Parathyroid adenoma (tissue), 2 donors: ENCODE measurements around the gene ACTN1.

Experiments
- H2AFZ ChIP-seq: fragments of 300-600 bp; sonication (generic); one replicate; pipeline ENCODE4 v1.7.0; 2017; ENCODE audit warnings: antibody characterized with exemption, mild to moderate bottlenecking
- H3K27ac ChIP-seq: fragments of 300-600 bp; sonication (generic); one replicate; pipeline ENCODE4 v1.7.0; 2017
- H3K27me3 ChIP-seq: fragments of 300-600 bp; sonication (generic); one replicate; pipeline ENCODE4 v1.7.0; 2017; ENCODE audit warnings: low read length; ENCODE audit not compliant: control insufficient read depth, insufficient read depth
- H3K36me3 ChIP-seq: fragments of 300-600 bp; sonication (generic); one replicate; pipeline ENCODE4 v1.7.0; 2017; ENCODE audit warnings: low read length; ENCODE audit not compliant: control insufficient read depth, insufficient read depth
- H3K4me1 ChIP-seq: fragments of 300-600 bp; sonication (generic); one replicate; pipeline ENCODE4 v1.7.0; 2017; ENCODE audit warnings: control low read depth
- H3K4me2 ChIP-seq: fragments of 300-600 bp; sonication (generic); one replicate; pipeline ENCODE4 v1.7.0; 2017; ENCODE audit warnings: low read length
- H3K4me3 ChIP-seq: fragments of 300-600 bp; sonication (generic); one replicate; pipeline ENCODE4 v1.7.0; 2017; ENCODE audit warnings: low read depth, low read length
- H3K79me2 ChIP-seq: fragments of 300-600 bp; sonication (generic); one replicate; pipeline ENCODE4 v1.7.0; 2017; ENCODE audit warnings: control low read depth
- H3K9ac ChIP-seq: fragments of 300-600 bp; sonication (generic); one replicate; pipeline ENCODE4 v1.7.0; 2017; ENCODE audit warnings: mild to moderate bottlenecking
- H3K9me3 ChIP-seq: fragments of 300-600 bp; sonication (generic); one replicate; pipeline ENCODE4 v1.7.0; 2017; ENCODE audit warnings: low read length; ENCODE audit not compliant: control insufficient read depth
- TF ChIP-seq, protein P1 (sequence below): fragments of 300-600 bp; sonication (generic); IDR thresholded peaks from one replicate; pipeline ENCODE4 v1.7.0; 2017; ENCODE audit warnings: antibody characterized with exemption, mild to moderate bottlenecking
- donor health status: primary hyperparathyroidism.

Gene ACTN1

DNA sequence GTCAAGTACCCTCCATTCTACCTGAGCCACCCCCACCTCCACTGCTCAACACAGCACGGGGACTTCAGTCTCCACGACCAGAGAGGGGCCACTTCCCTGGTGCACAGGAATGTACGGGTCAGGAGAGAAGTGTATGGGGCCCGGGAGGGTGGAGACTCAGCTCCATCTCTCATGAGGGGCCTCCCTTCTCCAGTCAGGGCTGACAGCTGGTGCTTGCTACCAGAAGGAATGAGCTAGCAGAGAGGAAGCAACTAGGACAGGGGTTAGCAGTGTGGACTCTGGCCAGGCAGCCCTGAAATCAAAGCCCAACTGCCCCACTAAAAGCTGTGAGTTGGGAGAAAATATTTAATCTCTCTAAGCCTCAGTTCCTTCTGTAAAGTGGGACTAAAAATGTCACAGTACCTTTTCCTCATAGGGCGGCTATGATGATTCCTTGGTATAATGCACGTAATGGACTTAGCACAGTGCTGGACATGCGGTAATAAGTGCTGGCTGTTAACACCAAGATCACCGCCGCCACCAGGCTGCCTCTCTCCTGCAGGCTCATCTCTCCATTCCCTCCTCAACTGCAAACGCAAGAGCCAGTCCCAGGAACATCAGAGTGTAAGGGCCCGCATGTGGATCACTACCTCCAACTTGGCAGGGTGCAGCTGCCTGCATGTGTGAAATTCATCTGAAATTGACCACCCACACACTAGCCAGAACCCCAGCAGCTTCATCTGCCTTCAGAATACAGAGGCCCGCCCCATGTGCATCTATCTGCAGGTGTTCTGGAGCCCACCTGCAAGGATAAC lies 14.6 kb downstream of the ACTN1 start:
- peaks cover 5% of the 10 kb centered on the region for H3K4me1 ChIP-seq
- no peaks in the 10 kb centered on the region for H3K9me3 ChIP-seq
- H2AFZ ChIP-seq = no peak overlapping the region
- no peak overlapping the region for H3K9ac ChIP-seq
- H3K4me3 ChIP-seq = no peak overlapping the region
- TF ChIP-seq, protein P1, sequence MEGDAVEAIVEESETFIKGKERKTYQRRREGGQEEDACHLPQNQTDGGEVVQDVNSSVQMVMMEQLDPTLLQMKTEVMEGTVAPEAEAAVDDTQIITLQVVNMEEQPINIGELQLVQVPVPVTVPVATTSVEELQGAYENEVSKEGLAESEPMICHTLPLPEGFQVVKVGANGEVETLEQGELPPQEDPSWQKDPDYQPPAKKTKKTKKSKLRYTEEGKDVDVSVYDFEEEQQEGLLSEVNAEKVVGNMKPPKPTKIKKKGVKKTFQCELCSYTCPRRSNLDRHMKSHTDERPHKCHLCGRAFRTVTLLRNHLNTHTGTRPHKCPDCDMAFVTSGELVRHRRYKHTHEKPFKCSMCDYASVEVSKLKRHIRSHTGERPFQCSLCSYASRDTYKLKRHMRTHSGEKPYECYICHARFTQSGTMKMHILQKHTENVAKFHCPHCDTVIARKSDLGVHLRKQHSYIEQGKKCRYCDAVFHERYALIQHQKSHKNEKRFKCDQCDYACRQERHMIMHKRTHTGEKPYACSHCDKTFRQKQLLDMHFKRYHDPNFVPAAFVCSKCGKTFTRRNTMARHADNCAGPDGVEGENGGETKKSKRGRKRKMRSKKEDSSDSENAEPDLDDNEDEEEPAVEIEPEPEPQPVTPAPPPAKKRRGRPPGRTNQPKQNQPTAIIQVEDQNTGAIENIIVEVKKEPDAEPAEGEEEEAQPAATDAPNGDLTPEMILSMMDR = no peak
- peaks cover 2% of the 10 kb centered on the region for H3K79me2 ChIP-seq
- H3K4me2 ChIP-seq = no peak overlapping the region
- H3K27me3 ChIP-seq = no peaks in the 10 kb centered on the region
- H3K27ac ChIP-seq = no peak overlapping the region
- no peaks in the 10 kb centered on the region for H3K36me3 ChIP-seq

DNA sequence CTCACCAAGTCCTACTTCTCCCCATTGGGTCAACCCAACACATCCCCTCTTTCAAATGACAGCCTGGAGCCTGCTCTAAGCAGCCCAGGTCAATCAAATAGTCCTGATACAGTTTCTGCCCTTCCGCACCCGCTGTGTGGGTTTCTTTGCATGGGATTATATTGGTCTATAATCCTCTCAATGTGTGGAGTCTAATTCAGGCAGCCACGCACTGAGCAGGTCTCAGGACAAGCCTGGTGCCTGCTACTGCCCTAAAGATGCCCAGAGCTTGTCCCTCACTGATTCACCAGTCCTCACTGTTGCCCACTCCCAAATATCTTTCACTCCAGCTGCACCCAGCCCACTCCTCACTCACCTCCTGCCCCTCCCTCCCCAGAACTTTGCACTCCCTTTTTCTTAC lies 16.4 kb downstream of the ACTN1 start:
- Histone ChIP-seq H3K4me1 (peaks cover 5% of the 10 kb centered on the region), H3K27me3 (no peaks in the 10 kb centered on the region), H3K9ac (no peak overlapping the region), H3K4me2 (no peak overlapping the region), H3K36me3 (no peaks in the 10 kb centered on the region), H3K9me3 (no peaks in the 10 kb centered on the region), H3K27ac (no peak overlapping the region), H3K4me3 (no peak overlapping the region), H3K79me2 (peaks cover 2% of the 10 kb centered on the region), H2AFZ (no peak overlapping the region)
- TF ChIP-seq, protein P1 = no peak

DNA sequence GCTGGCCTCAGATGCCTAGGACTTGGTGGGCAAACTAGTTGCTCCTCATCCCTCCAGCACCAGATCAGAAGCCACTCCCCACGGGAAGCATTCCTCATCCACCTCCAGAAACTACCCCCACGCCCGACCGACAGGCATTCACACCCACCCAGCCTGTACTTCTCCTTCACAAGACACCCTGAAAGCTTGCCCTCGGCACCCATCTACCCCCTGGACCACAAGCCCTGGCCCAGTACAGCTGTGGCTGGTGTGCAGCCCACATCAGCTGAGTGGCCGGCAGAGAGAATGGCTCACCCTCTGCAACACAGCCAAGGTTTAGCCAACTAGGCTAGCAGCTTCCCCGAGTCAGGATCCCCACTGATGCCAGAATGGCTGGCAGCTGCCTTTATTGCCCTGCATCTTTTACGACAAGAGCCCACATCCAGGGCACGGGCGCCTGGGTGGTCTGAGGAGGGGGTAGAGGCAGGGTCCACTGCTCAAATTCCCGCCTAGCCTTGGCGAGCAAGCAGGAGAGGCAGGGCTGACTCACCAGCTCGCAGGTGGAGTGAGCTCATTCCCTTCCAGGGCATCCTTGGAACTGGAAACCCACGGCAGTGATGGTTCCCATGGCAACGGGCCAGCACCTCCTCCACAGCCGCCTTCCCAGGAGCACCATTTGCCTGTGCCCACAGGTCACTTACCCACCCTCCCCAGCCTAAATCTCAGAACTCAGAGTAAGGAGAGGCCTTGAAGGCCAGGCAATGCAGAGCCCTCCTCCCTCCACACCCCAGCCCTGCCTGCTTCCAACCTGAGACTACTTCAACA lies 17.1 kb downstream of the ACTN1 start:
- H3K27me3 ChIP-seq = no peaks in the 10 kb centered on the region
- H3K79me2 ChIP-seq = peaks cover 2% of the 10 kb centered on the region
- H3K4me1 ChIP-seq = peaks cover 4% of the 10 kb centered on the region
- no peak overlapping the region for H3K4me2 ChIP-seq
- H3K4me3 ChIP-seq = no peak overlapping the region
- no peak overlapping the region for H3K9ac ChIP-seq
- H3K36me3 ChIP-seq = no peaks in the 10 kb centered on the region
- no peak overlapping the region for H3K27ac ChIP-seq
- no peaks in the 10 kb centered on the region for H3K9me3 ChIP-seq
- H2AFZ ChIP-seq = no peak overlapping the region
- TF ChIP-seq, protein P1 = no peak

DNA sequence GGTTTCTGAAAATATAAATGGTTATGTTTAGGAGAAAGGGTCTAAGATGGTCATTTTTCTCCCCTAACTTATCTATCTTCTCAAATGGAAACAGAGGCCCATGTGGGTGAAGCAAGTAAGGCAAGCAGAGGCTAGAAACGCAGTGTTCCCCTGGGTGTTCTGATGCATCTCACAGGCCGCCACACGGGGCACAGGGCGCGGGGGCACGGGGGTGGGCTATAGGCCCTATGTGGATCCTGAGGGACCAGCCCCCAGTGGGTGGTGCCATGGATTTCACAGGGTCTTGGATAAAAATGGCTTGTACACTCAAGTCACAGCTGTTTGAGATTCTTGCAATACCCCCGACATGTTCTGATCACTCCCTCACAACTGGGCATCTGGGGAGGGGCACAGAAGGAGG lies 17.7 kb downstream of the ACTN1 start:
- H3K27ac ChIP-seq = no peak overlapping the region
- no peaks in the 10 kb centered on the region for H3K4me1 ChIP-seq
- no peaks in the 10 kb centered on the region for H3K27me3 ChIP-seq
- H3K4me3 ChIP-seq = no peak overlapping the region
- H3K9me3 ChIP-seq = no peaks in the 10 kb centered on the region
- H3K79me2 ChIP-seq = peaks cover 2% of the 10 kb centered on the region
- H2AFZ ChIP-seq = no peak overlapping the region
- TF ChIP-seq, protein P1 = no peak
- no peaks in the 10 kb centered on the region for H3K36me3 ChIP-seq
- H3K4me2 ChIP-seq = no peak overlapping the region
- no peak overlapping the region for H3K9ac ChIP-seq
